C1 segment of cervical spinal cord (tissue), 14 donors: Measurements from ENCODE around the gene APOO.

Source experiments
- DNase-seq, 14 donors: peaks; one replicate each; lab custom pipeline; 2025; lab: John Stamatoyannopoulos, UW

Gene APOO

DNA sequence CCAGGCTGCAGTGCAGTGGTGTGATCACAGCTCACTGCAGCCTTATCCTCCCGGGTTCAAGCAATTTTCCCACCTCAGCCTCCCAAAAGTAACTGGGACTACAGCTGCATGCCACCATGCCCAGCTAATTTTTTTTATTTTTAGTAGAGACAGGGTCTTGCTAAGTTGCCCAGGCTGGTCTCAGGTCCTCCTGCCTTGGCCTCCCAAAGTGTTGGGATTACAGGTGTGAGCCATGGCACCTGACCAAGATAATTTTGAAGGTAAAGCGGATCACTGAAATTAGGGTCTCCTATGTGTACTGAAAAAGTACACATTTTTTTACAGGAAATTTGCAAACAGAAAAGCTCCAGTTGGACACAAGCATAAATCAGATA, 120.0 kb downstream of the APOO start:
- DNase-seq: no peak

DNA sequence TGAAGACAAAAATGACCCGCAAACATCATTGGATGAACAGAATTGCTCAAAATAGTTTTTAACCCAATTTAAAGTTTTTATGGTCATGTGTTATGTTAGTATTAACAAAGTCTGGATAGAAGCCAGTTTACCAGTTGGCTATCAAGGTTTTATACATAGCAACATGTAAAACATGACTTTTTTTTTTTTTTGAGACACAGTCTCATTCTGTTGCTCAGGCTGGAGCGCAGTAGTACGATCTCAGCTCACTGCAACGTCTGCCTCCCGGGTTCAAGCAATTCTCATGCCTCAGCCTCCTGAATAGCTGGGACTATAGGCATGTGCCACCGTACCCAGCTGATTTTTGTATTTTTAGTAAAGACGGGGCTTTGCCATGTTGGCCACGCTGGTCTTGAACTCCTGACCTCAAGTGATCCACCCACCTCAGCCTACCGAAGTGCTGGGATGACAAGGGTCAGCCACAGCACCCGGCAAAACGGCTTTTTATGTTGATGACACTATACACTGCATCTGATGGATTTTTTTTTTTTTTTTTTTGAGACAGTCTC, 121.4 kb downstream of the APOO start:
- no peak for DNase-seq

DNA sequence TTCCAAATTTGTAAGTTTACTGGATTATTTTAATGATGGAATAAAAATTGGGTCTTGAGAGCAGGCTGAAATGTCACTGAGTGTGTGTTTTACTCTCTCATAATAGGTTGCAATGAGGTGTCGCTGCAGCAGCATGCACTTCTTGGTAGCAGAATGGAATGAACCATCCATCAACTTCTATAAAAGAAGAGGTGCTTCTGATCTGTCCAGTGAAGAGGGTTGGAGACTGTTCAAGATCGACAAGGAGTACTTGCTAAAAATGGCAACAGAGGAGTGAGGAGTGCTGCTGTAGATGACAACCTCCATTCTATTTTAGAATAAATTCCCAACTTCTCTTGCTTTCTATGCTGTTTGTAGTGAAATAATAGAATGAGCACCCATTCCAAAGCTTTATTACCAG, 122.2 kb downstream of the APOO start:
- DNase-seq: no peak

DNA sequence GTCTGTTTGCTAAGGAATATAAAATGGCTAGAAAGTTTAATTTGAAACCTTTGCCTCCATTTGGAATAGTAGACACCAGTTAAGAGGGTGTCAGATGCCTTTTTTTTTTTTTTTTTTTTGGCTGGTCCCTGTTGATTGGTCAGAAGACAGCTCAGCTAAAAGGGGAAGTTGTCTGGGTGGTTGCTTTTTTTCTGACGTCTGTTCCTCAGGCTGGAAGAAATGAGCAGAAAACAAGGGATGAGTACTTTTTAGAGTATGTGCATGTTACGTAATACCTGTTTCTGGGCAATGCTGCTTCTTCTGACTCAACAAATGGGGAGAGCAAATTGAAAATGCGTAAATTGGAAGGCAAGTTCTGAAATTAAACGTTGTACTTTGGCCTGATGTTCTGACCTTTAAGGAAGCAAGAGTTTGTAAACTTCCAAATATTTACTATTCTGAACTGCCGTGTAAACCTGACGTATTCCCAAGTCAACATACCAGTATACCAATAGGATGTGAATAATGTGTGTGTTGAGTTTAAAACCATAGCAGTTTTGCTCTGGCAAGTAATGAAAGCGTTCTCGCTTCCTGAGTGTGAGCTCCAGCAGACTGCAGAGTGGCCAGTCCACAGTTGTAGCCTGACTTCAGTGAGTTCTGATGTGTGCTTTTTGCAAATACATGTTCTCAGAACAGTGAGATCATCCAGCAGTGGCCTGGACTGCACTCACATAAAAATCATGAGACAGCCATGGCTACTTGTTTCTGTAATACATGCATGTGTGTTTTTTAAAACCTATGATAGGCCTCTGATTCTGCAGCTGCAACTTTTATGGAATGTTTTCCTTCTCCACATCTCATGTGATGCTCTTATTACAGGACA, 123.0 kb downstream of the APOO start:
- DNase-seq: no peak

DNA sequence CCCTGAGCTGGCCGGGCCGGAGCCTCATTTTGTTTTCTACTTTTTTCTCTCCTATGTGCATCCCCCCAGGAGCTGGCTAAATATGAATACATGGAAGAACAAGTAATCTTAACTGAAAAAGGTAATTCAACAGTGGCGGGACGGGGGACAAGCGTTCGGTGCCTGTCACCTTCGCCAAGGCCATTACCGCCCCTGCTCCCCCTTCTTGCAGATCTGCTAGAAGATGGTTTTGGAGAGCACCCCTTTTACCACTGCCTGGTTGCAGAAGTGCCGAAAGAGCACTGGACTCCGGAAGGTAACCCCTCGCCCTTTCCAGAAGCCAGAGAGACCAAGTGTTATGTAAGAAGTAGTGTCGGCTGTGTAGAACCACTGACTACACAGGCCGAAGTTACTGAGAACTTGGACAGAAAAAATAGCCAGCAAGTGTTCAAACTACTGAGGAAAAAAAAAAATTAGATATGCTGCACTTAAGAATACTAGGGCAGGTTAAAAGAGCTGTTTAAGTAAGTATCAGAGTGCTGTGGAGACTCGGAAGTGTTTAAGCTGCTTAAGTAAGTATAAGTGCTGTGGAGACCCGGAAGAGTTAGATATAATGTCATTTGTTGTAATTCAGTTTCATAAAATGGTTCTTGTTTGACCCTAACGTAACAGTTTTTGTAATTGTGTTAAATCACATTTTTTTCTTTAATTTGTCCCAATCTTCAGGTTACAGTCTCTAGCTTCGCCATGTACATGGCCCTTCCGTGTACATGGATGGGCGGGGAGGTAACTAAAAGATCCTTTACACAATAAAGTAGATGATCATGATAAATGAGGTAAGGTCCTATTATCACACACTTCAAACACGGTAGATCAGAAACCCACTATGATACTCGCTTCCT, 123.9 kb downstream of the APOO start:
- peak in 2 of 14 donors; percentile 4 to 44 for DNase-seq
